ENCODE measurements around the gene SGK2. TPM values are rescaled to one million over a fixed set of nuclear protein-coding genes. Genes with fewer than 3 reads are reported as not detected.

SGK2 gene
- total RNA-seq, 4 donors from 2014 or later, result 0.36 to 1.2 (median 0.55) TPM; not detected in 1

DNA sequence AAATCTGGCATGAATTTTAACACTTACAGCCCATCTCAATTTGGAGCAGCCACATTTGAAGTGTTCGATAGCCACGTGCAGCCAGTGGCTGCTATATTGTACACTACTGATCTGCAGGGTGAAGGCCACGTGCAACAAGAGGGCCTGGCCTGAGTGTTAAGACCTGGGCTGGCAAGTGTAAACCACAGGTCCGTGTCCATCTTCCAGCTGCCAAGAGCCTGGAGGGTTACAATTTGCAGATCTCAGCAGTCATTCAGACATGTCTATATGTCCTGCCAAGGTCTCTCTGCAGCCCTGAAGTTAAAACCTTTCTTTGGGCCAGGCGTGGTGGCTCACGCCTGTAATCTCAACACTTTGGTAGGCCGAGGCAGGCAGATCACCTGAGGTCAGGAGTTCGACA lies 14.1 kb downstream of the SGK2 start:
- DNase-seq (no peak), ATAC-seq (no peak)
- intact Hi-C loops (cut with DNase I; ENCODE audit: low total_unique reads), result no loop called here
- no peaks in the 10 kb centered on the region for H3K9me3 ChIP-seq
- no peaks in the 10 kb centered on the region for H3K27me3 ChIP-seq
- H3K27ac ChIP-seq, result no peak overlapping the region
- H3K4me3 ChIP-seq, result no peak overlapping the region
- no peaks in the 10 kb centered on the region for H3K36me3 ChIP-seq
- in situ Hi-C loops (cut with MboI; ENCODE audit: low sequenced_read_pairs in 4 of 4), result no loop called here
- TF ChIP-seq POLR2A (IDR thresholded peaks at IDR 0.05), result no peak
- TF ChIP-seq CTCF (IDR thresholded peaks at IDR 0.05 in 4 of 5, conservative IDR thresholded peaks at IDR 0.05 in 1 of 5), result no peak
- no peaks in the 10 kb centered on the region for H3K4me1 ChIP-seq

DNA sequence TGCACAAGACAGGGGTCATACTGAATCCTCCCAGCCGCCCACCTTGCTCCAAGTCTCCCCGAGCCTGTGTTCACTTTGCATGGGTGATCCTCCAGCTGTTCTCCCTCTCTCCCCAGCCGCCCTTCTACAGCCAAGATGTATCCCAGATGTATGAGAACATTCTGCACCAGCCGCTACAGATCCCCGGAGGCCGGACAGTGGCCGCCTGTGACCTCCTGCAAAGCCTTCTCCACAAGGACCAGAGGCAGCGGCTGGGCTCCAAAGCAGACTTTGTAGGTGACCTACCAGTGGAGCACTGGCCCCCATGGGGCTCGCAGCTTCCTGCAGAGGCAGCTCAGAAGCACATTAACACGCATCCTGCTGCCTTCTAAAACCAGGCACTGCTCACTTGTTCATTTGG lies 17.3 kb downstream of the SGK2 start:
- H3K4me1 ChIP-seq, result no peaks in the 10 kb centered on the region
- intact Hi-C loops (cut with DNase I; ENCODE audit: low total_unique reads), result no loop called here
- no peaks in the 10 kb centered on the region for H3K27me3 ChIP-seq
- H3K27ac ChIP-seq, result no peak overlapping the region
- H3K9me3 ChIP-seq, result no peaks in the 10 kb centered on the region
- no peak overlapping the region for H3K4me3 ChIP-seq
- in situ Hi-C loops (cut with MboI; ENCODE audit: low sequenced_read_pairs in 4 of 4), result no loop called here
- DNase-seq, result peak in 1 of 2 donors; percentile 19
- ATAC-seq, result no peak
- no peak for TF ChIP-seq CTCF (IDR thresholded peaks at IDR 0.05 in 4 of 5, conservative IDR thresholded peaks at IDR 0.05 in 1 of 5)
- no peak for TF ChIP-seq POLR2A (IDR thresholded peaks at IDR 0.05)
- H3K36me3 ChIP-seq, result no peaks in the 10 kb centered on the region

- intact Hi-C loops (cut with DNase I; ENCODE audit: low total_unique reads), result no loop called here
- DNase-seq (no peak), ATAC-seq (no peak)
- Histone ChIP-seq H3K36me3 (no peaks in the 10 kb centered on the region), H3K9me3 (no peaks in the 10 kb centered on the region), H3K27me3 (no peaks in the 10 kb centered on the region), H3K4me1 (no peaks in the 10 kb centered on the region), H3K4me3 (no peak overlapping the region), H3K27ac (no peak overlapping the region)
- TF ChIP-seq POLR2A (IDR thresholded peaks at IDR 0.05) (no peak), CTCF (IDR thresholded peaks at IDR 0.05 in 4 of 5, conservative IDR thresholded peaks at IDR 0.05 in 1 of 5) (no peak)
- in situ Hi-C loops (cut with MboI; ENCODE audit: low sequenced_read_pairs in 4 of 4), result loop anchor here in 1 of 4 donors (5.0 kb wide), 1 partner anchor 128 kb away; no protein-coding TSS in a partner anchor
These were observed 21.3 kb downstream of the SGK2 start for GRCh38 chr20:43579861-43580793.

DNA sequence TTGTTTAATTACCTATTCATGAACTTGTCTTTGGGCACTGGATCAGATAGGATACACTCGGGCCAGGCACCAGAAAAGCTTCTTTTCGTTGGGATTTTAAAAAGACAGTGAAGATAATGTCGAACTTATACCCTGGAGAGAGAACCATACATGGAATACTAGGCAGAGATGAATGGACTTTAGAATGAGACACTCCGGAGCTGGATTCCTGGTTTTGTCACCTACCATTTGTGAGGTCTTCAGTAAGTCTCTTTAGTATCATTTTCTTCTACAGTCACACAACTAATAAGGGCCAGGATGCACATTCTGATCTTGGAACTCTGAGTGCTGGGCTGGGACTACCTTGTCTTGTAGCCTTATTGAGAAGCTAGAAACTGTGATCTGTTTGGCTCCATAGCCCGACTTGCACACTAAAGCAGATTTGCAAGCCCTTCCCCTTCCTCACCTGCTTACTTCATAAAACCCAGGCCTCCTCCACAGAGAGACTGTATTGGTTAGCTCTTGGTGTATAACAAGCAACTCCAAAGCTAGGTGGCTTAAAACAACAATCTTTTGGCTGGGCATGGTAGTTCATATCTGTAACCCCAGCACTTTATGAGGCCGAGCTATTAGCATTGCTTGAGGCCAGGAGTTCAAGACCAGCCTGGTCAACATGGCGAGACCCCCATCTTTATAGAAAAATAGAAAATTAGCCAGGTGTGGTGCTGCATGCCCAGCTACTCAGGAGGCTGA lies 24.5 kb downstream of the SGK2 start:
- Histone ChIP-seq H3K36me3 (no peaks in the 10 kb centered on the region), H3K27ac (no peak overlapping the region), H3K4me1 (no peaks in the 10 kb centered on the region), H3K27me3 (no peaks in the 10 kb centered on the region), H3K9me3 (no peaks in the 10 kb centered on the region), H3K4me3 (no peak overlapping the region)
- no peak for ATAC-seq
- no peak for TF ChIP-seq POLR2A (IDR thresholded peaks at IDR 0.05)
- TF ChIP-seq CTCF (IDR thresholded peaks at IDR 0.05 in 4 of 5, conservative IDR thresholded peaks at IDR 0.05 in 1 of 5), result no peak
- DNase-seq, result no peak
- intact Hi-C loops (cut with DNase I; ENCODE audit: low total_unique reads), result no loop called here
- in situ Hi-C loops (cut with MboI; ENCODE audit: low sequenced_read_pairs in 4 of 4), result loop anchor here in 1 of 4 donors (5.0 kb wide), 1 partner anchor 131 kb away; no protein-coding TSS in a partner anchor
